Caco-2 (cell line): ENCODE data around the gene ADD1. TPM values are rescaled to one million over a fixed set of nuclear protein-coding genes. Genes with fewer than 3 reads are reported as not detected.
"Not testable (repeated sequence)": the region's sequence is repeated elsewhere in the genome, so short reads cannot be mapped to it uniquely, and the experiment has no call there.

Experiments
- BruUV-seq: library from RNA; stranded (reverse); fragments of 400-500 nt; replicated peaks from 2 replicates; lab custom pipeline; 2021; lab: Mats Ljungman, UMichigan
- CTCF ChIA-PET: fragments of 300-600 bp; sonication (Branson Sonifier 250); formaldehyde crosslinking; loops from one replicate; lab custom pipeline; 2022; ENCODE audit warnings: antibody characterized with exemption; lab: Charles Lee
- POLR2A ChIA-PET: fragments of 300-600 bp; sonication (Branson Sonifier 250); formaldehyde crosslinking; loops from one replicate; lab custom pipeline; 2022; ENCODE audit warnings: antibody characterized with exemption; lab: Charles Lee
- DNase-seq, 2 experiments: peaks; one replicate each; pipeline versions ENCODE4 v3.0.0 to v3.0.0-alpha.2; 2020 to 2022
- H3K27me3 ChIP-seq: replicated peaks from 2 replicates; pipeline ENCODE4 v1.6.0; 2011; ENCODE audit warnings: low read length; ENCODE audit not compliant: control insufficient read depth, insufficient read depth
- H3K36me3 ChIP-seq: 2 replicates; pipeline ENCODE4 v1.5.1; 2011; ENCODE audit warnings: low read length; ENCODE audit not compliant: control insufficient read depth, insufficient read depth
- H3K4me1 ChIP-seq: fragments of 250-450 bp; sonication (Bioruptor Pico); 2 replicates; pipeline ENCODE4 v1.5.1; 2020; ENCODE audit warnings: mild to moderate bottlenecking
- H3K4me3 ChIP-seq: 2 replicates; pipeline ENCODE4 v1.5.1; 2011; ENCODE audit warnings: low read depth, mild to moderate bottlenecking, control low read depth, low read length
- H3K9me3 ChIP-seq: fragments of 250-450 bp; sonication (Bioruptor Pico); 2 replicates; pipeline ENCODE4 v1.5.1; 2020; ENCODE audit warnings: mild to moderate bottlenecking, moderate library complexity
- H3K27ac Mint-ChIP-seq: one replicate; pipeline ENCODE4 v1.8.0; 2022; ENCODE audit warnings: mixed read lengths; ENCODE audit not compliant: unreplicated experiment
- H3K27me3 Mint-ChIP-seq: one replicate; pipeline ENCODE4 v1.8.0; 2022; ENCODE audit warnings: mixed read lengths; ENCODE audit not compliant: insufficient read depth, unreplicated experiment
- H3K36me3 Mint-ChIP-seq: one replicate; pipeline ENCODE4 v1.8.0; 2022; ENCODE audit warnings: mild to moderate bottlenecking, mixed read lengths; ENCODE audit not compliant: insufficient read depth, unreplicated experiment
- H3K4me1 Mint-ChIP-seq: one replicate; pipeline ENCODE4 v1.8.0; 2022; ENCODE audit warnings: low read depth, mixed read lengths; ENCODE audit not compliant: unreplicated experiment
- H3K4me3 Mint-ChIP-seq: one replicate; pipeline ENCODE4 v1.8.0; 2022; ENCODE audit warnings: mild to moderate bottlenecking, moderate library complexity, mixed read lengths; ENCODE audit not compliant: unreplicated experiment
- H3K9me3 Mint-ChIP-seq: one replicate; pipeline ENCODE4 v1.8.0; 2022; ENCODE audit warnings: mixed read lengths; ENCODE audit not compliant: unreplicated experiment
- CTCF ChIP-seq, 2 experiments: fragments of 200-600 bp in 1 of 2; IDR thresholded peaks; 1 replicate in 1 of 2; 2 replicates in 1 of 2; pipeline versions ENCODE4 v1.5.1 to v1.8.0; 2011 to 2022; ENCODE audit warnings: antibody characterized with exemption in 1 of 2, control low read depth in 1 of 2, inconsistent platforms in 1 of 2, low read depth in 1 of 2, low read length in 1 of 2, mild to moderate bottlenecking in 1 of 2, moderate library complexity in 1 of 2; ENCODE audit not compliant: insufficient read depth in 1 of 2, severe bottlenecking in 1 of 2, unreplicated experiment in 1 of 2
- intact Hi-C: fragments of 100-400 bp; cut with micrococcal nuclease; formaldehyde crosslinking; loops from one replicate; pipeline ENCODE4 v1.10.0; 2022; ENCODE audit not compliant: unreplicated experiment
- total RNA-seq: library from RNA; stranded (reverse); gene quantifications from 2 replicates; pipeline ENCODE4 v1.2.3, GENCODE V29; 2022

Gene ADD1
- total RNA-seq, 1 experiment from 2014 or later, result 242 TPM

DNA sequence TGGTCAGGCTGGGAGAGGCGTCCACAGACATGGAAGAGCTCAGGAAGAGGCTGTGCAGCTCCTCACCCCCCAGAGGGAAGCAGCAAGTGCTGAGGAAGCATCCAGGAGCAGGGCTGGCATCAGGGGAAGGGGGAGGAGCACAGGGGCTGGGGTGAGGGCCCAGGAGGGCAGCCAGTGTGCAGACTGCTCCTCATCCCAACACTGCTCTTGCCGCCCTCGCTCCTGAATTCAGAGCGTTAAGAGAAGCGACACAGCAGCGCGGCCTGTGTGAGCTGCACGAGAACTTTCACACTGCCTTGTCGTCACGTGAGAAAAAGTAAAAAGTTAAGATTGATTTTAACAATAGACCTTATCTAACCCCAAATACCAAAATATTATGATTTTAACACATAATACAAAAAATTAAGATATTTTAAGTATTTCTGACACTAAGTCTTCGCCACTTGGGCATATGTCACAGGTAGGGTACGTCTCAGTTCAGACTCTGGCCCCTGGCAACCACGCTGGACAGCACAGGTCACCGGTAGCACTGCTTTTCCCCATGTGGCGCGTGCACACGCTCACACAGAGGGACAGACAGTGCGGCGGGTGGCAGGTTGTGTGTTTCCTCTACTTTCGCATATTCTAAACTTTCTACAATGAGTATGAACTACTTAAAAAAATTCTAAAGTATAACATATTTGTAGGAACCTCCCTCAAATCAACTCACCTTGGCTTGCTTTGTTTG is 99.9 kb downstream of the ADD1 start:
- Mint-ChIP-seq H3K9me3 (no peaks in the 10 kb centered on the region), H3K4me1 (no peaks in the 10 kb centered on the region), H3K36me3 (peaks cover 88% of the 10 kb centered on the region), H3K4me3 (no peak overlapping the region), H3K27me3 (no peaks in the 10 kb centered on the region), H3K27ac (peak overlapping the region; percentile 19)
- H3K9me3 ChIP-seq, result no peaks in the 10 kb centered on the region
- BruUV-seq, result no TSS peak
- no peaks in the 10 kb centered on the region for H3K4me1 ChIP-seq
- no peak for TF ChIP-seq CTCF (IDR thresholded peaks at IDR 0.05; ENCODE audit: insufficient read depth in 1 of 2, low read depth in 1 of 2, low read length in 1 of 2, severe bottlenecking in 1 of 2, unreplicated experiment in 1 of 2)
- H3K36me3 ChIP-seq, result peaks cover 7% of the 10 kb centered on the region
- intact Hi-C loops, result no loop called here
- no peak overlapping the region for H3K4me3 ChIP-seq
- H3K27me3 ChIP-seq, result no peaks in the 10 kb centered on the region
- no peak for DNase-seq
- ChIA-PET POLR2A (no interaction called here), CTCF (no interaction called here)

GRCh38 chr4:2944091-2944482 is 100.4 kb downstream of the ADD1 start:
- H3K4me3 ChIP-seq, result no peak overlapping the region
- H3K4me1 ChIP-seq, result no peaks in the 10 kb centered on the region
- H3K4me3 Mint-ChIP-seq, result no peak overlapping the region
- CTCF ChIA-PET, result no interaction called here
- BruUV-seq, result no TSS peak
- no peaks in the 10 kb centered on the region for H3K27me3 Mint-ChIP-seq
- intact Hi-C loops, result no loop called here
- H3K36me3 ChIP-seq, result peaks cover 6% of the 10 kb centered on the region
- DNase-seq, result no peak
- no peaks in the 10 kb centered on the region for H3K27me3 ChIP-seq
- POLR2A ChIA-PET, result no interaction called here
- no peaks in the 10 kb centered on the region for H3K9me3 ChIP-seq
- no peak for TF ChIP-seq CTCF (IDR thresholded peaks at IDR 0.05; ENCODE audit: insufficient read depth in 1 of 2, low read depth in 1 of 2, low read length in 1 of 2, severe bottlenecking in 1 of 2, unreplicated experiment in 1 of 2)
- no peak overlapping the region for H3K27ac Mint-ChIP-seq
- no peaks in the 10 kb centered on the region for H3K9me3 Mint-ChIP-seq
- H3K4me1 Mint-ChIP-seq, result no peaks in the 10 kb centered on the region
- peaks cover 88% of the 10 kb centered on the region for H3K36me3 Mint-ChIP-seq

- POLR2A ChIA-PET, result no interaction called here
- H3K36me3 ChIP-seq, result peaks cover 5% of the 10 kb centered on the region
- intact Hi-C loops, result no loop called here
- CTCF ChIA-PET, result no interaction called here
- H3K27me3 Mint-ChIP-seq, result no peaks in the 10 kb centered on the region
- no peaks in the 10 kb centered on the region for H3K9me3 ChIP-seq
- no peak for DNase-seq
- no peak for TF ChIP-seq CTCF (IDR thresholded peaks at IDR 0.05; ENCODE audit: insufficient read depth in 1 of 2, low read depth in 1 of 2, low read length in 1 of 2, severe bottlenecking in 1 of 2, unreplicated experiment in 1 of 2)
- no peak overlapping the region for H3K27ac Mint-ChIP-seq
- H3K4me3 Mint-ChIP-seq, result no peak overlapping the region
- H3K4me1 Mint-ChIP-seq, result no peaks in the 10 kb centered on the region
- H3K4me1 ChIP-seq, result no peaks in the 10 kb centered on the region
- H3K4me3 ChIP-seq, result no peak overlapping the region
- H3K9me3 Mint-ChIP-seq, result no peaks in the 10 kb centered on the region
- H3K36me3 Mint-ChIP-seq, result peaks cover 88% of the 10 kb centered on the region
- H3K27me3 ChIP-seq, result no peaks in the 10 kb centered on the region
- no TSS peak for BruUV-seq
Observed at GRCh38 chr4:2944586-2945526, 101.2 kb downstream of the ADD1 start.

DNA sequence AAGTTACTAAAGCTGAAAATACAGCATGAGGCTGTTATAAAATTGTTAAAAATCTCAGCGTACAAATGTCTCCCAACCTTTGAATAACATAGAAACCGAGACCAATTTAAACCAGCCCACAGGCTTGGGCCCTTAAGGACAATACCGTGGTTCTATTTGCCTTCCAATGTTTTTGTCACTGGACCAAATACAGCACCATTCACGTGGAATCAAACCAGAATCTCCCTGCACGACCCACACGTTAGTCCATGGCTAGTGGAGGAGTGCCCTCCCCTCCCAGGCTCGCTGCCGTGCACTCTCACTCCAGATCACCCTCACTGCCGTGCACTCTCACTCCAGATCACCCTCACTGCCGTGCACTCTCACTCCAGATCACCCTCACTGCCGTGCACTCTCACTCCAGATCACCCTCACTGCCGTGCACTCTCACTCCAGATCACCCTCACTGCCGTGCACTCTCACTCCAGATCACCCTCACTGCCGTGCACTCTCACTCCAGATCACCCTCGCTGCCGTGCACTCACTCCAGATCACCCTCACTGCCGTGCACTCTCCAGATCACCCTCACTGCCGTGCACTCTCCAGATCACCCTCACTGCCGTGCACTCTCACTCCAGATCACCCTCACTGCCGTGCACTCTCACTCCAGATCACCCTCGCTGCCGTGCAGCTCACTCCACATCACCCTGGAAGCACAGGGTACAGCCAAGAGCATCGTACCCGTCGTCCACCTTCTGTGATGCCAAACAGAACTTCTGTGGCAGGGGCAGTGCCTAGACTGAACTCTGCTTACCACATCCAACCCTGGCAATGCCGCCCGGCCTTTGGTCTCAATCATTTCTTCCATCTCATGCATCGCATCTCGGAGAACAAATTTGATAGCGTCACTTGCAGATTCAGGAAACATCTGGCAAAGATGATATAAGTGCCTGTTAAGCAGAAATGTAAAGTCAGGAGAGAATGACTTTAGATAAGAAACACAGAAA is 102.3 kb downstream of the ADD1 start:
- H3K9me3 ChIP-seq, CTCF ChIA-PET, POLR2A ChIA-PET, H3K4me3 ChIP-seq, H3K4me1 ChIP-seq, intact Hi-C loops, DNase-seq, H3K27me3 ChIP-seq, H3K4me3 Mint-ChIP-seq, BruUV-seq, H3K4me1 Mint-ChIP-seq, H3K27ac Mint-ChIP-seq, H3K27me3 Mint-ChIP-seq, H3K9me3 Mint-ChIP-seq, H3K36me3 ChIP-seq: not testable (repeated sequence)
- H3K36me3 Mint-ChIP-seq, result peaks cover 88% of the 10 kb centered on the region
